SIG-M5 treated with dmso at 0.1 percent for 504 hours (cell line): ENCODE data around the gene SGPL1.

ENCODE experiments used
- DNase-seq: peaks from one replicate; lab custom pipeline; 2025; ENCODE audit not compliant: unreplicated experiment; lab: John Stamatoyannopoulos, UW

SGPL1 gene

DNA sequence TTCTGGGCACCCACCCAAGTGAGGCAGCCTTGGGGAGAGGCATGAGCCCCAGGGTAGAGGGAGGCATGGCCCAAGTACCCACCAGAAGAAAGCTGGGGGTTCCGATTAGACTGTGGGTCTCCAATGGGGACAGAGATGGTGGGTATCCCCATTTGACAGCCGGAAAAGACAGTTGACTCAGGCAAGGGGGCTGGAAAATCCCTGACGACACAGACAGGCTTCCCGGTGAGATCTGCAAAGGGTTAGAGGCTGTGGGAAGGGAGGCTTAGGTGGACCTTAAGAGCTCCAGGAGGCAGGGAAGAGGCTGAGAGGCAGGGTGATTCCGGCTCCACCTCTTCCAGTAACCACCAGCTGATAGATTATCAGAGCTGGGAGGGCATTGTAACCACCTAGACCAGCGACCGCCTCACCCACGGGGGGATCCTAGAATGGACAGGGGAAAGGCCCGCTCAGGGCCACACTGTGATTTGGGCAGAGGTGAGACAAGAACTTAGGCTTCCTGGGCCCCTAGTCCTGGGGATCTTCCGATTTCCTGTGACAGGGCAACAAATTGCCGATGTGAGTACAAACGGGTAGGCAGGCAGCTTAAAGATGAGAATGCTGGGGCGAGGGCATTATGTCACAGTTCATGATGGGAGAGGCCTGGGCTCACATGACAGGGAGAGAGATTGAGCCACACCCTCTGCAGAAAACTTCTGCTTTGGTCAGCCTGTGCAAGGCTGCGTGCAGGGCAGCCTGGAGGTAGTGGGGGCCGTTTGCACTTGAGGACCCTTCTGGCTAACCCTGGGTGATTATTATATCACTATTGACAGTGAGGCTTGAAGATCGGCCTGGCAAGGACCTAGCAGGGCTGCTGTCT is 36.0 kb upstream of the SGPL1 start:
- peak; percentile 20 for DNase-seq

DNA sequence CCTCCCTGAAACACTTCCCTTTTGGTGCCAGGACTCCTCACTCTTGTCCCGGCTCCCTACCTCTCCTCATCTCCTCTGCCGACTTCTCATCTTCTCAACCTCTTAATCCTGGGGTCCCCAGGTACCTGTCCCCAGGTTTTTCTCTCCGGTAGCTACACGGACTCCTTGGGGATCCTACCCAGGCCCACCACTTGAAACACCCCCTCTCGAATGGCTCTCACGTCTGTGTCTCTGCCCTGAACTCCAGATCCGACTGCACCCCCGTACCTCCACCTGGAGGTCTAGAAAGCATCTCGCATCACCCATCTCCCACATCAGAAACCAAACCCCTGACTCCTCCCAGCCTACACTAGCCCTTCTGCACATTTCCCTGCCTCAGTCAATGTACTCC is 35.4 kb upstream of the SGPL1 start:
- DNase-seq: no peak

DNA sequence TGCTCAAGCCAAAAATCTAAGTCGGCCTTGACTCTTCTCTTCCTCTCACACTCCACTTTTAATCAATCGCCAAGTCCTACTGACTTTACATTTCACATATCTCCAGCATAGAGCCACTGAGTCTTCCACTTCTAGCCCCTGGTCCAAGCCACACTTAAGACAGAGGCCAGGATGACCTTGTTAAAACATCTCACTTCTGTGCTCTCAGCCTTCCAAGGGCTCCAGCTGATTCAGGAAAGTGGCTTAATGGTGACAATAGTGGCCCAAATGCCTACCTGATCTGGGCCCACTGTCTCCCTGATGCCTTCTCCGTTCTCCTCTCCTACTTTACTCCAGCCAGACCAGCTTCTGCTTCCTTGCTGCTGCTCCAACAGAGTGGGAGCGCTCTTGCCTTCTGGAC is 35.0 kb upstream of the SGPL1 start:
- DNase-seq: no peak

DNA sequence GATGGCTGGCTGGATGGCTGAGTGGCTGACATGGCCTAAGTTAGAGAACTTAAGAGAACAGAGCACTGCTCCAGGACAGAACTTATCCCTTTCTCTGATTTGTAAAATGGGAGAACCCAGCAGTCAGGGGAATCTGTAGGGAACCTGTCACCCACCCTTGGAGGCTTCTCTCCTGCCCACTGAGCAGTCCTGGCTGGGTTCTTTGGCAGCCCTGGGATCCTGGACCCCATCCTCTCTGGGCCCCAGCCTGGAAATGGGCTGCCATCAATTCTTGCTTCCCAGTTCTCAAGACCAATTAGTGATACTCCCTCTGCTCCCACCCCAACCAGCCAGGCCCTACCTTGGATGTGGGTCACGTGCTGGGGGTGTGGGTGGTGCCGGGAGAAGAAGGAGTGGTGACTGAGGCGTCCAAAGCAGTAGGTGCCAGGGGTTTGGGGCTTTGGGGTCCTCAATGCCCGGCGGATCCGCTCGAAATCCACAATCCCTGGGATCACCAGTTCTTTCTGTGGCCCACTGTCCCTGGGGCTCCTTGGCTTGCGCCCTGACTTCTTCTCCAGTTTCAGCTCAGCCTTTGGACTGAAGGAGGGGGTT is 34.2 kb upstream of the SGPL1 start:
- no peak for DNase-seq

DNA sequence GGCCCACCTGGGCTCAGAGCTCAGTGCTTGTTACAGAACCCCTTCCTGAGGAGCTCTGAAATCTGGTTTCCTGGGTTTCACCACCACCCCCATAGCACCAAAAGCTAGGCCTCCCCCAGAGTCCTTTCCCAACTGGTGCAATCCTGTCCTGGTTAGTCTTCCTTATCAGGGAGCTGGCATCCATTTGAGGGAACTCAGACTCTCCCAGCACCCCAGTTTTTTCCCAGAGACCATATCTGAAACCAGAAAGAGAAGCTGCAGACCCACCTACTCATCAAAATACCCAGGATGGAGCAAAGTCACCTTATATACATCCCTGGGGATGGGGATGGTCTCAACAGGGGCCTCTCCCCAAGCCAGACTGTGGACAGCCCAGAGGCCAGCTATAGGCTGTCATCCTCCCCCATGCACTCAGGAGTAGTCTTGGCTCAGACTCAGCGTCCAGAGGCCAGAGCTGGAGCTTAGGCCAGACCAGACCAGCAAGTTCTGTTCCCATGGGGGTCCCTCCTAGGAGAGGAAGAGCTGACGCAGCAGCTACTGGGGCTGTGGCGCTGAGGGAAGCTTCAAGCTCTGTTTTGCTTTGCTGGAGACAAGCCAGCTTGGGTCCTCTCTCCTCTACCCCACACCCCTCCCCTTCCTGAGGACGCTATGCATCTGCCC is 33.5 kb upstream of the SGPL1 start:
- no peak for DNase-seq

DNA sequence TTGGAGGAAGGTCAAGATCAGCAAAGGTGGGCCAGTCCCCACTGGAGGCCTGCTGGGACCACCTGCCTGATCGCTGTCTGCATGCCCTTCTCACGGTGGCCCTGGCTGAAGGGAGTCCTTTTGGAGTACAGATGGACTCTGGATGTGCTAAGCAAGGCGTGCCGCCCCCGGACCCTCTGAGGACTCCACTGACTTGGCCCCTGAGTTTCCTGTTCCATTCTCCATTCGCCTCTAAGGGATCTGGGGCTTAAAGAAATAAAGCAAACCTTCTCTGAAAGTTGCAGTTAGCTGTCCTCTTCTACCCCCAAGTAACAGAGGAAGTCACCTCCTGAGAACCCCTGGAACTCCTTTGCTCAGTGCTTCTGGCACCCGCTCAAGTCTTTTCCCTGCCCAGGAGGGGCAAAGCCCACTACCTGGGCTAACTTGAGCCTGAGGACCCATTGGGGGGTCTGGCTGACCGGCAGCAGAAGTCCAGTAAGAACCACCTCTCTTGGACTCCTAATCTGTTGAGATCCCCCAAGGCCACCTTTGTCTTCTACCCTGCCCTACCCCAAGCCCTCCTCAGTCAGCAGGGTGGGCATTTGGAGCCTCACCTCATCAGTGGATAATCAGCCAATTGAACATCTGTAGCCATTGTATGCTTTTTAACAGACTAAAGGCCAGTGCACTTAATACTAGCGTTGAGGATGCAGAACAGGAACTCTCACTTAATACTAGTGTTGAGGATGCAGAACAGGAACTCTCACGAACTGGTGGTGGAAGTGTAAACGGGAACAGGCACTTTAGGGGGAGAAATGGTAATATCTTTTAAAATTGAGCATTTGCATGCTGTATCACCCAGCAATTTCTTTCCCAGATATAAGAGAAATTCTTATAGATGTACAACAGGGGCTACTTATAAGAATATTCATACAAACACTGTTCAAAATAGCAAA is 32.7 kb upstream of the SGPL1 start:
- DNase-seq: no peak

DNA sequence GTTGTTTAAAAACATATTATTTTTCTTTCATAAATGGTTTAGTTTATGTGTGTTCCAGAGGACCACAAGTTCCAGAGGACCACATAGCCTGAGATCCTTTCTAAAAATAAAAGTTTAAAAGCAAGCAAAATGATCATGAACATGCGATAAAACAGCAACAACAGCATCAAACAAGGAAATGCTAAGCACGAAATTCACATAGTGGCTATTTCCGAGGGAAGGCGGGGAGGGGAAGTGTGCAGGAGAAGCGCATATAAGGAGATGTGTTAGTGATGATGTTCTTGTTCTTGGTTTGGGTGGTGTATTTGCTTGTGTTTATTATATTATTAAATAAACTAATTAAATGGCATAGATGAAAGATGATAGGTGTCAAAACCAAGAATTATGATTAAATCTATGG is 31.7 kb upstream of the SGPL1 start:
- no peak for DNase-seq

DNA sequence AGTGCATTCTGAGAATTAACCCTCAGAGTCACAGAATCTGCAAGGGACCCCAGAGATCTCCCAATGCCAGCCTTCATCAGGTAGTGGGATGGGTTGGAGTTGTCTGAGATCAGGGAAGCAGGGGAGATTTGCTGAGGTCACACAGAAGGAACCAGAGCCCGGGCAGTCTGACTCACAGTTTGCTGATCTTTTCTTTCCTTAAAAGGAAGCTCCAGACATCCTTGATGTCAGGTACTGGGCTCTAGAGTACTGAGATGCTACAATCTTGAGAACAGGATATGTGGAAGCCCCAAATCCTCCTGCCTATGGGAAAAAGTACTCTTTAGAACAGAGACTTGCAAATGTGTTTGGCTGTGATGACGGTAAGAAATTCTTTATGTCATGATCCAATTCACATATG is 31.3 kb upstream of the SGPL1 start:
- DNase-seq: no peak

DNA sequence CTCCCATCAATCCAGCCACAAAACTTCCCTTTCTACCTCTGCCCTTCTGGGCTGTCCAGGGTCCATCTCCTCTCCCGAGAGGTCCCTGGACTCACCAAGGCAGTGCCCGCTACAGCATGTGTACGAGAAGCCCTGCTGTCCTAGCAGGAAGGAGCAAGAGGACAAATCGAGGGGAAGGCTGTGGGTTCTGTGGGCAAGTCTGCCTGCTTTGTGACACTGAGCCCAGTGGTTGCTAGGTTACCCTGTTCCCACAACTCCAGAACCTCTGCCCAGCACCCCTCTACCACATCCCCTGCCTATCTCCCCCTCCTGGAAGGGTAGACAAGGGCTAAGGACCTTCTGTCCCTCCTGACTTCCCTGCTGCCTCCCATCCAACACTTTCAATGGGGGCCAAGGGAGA is 30.6 kb upstream of the SGPL1 start, which contains the start of gene TBATA:
Gene TBATA (minus strand): TSS at position 188 of the 400 bp plus-strand sequence. CDS start 1,998 bp downstream, outside the sequence.
- DNase-seq: no peak

DNA sequence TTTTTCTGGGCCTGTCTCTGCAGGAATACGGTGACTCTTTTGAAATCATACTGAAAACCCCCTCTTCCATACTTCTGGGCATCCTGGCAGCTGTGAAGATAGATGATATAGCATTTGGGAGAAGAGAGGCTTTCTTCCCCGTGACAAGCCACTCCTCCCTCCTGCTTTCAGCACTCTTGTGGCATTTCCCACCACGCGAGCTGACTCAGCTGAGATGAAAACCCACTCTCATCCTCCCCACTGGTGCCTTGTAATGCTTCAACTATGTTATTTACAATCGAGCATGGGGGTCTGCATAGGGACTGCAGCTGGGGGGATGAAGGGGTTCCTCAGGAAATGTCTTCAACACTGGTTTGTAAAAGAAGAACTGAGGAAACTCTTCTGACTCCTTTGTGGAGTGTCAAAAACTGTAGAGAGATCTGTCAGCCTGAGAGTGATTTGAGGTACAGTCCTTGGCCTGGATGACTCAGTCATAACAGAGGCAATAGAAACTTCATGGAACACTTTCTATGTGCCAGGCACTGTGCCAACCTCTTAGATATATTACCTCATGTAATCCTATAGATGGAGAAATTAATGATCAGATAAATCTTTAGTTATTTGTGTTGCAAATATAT is 28.8 kb upstream of the SGPL1 start:
- DNase-seq: no peak

DNA sequence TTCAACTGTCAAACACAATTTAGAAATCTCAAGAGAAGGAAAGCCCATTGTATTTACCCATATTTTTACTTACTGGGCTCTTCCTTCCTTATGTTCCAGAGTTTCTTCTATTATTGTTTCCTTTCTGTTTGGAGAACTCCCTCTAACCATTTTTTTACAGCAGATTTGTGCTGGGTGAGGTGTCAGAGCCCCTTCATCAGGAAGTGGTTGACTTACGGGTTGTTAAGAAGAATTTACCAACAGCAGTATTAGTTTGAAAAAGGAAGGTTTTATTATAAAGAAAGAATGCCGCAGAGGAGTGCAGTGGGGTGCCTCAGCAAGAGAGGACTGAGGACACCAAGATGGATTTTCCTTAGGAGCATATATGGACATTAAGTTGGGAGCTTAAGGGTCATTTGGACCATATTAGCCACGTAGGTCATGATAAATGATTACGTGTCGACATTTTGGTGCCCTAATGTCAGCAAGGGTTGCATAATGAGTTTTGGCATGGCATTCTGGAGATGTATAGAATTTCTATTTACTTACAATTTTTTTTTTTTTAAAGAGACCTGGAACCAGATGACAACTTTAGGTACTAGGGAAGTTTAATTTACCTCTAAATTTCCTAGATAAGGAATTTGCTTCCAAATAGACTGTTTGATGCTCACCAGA is 24.2 kb upstream of the SGPL1 start:
- DNase-seq: no peak

DNA sequence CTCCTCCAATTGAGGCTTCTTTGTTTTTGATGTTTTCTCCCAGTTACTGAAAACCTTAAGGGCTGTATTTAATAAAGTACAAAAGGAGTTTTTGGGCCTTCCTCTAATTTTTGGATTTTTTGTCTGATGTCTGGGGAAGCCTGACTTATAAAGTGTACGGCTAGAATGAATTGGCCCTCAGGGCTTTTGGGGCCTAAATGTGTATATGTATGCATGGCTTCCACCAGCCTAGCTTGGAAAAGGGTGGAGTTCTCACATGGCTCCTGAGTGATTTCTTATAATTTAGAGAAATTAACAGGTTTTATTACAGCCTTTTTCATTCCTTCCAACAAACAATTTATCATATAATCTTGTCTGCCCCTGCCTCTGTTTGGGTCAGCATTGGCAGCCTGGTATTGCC is 20.1 kb upstream of the SGPL1 start:
- no peak for DNase-seq

DNA sequence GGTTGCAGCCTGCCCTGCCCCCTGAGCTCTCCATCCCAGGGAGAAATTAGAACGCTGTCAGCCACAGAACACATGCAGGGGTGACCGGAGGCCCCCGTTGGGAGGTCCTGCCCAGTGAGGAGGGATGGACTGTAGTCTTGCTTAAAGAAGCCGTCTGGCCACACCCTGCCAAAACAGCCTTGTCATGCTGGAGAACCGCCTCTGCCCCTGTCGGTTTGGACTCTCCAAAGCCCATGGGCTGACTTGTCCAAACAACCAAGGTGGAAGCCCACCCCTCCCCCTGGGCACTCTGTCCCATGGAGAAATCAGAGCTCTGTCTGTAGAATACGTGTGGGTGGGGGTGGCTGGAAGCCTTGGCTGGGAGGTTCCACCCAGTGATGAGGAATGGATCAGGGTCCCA is 17.9 kb upstream of the SGPL1 start:
- DNase-seq: no peak

DNA sequence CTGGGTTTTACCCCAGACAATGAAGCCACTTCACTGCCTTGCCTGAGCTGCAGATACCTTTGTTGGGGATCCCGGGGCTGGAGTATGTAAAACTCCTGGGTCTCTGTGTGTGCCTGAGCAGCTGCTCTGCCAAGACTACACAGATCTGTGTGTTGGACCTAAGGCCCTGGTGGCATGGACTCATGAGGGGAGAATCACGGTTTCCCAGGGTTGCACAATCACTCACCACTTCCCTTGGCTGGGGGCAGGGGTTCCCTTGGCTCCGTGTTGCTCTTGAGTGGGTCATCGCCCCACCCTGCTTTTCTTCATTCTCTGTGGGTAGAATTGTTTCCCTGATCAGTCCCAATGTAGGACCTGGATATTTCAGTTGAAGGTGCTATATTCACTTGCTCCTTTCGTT is 16.6 kb upstream of the SGPL1 start:
- DNase-seq: no peak

DNA sequence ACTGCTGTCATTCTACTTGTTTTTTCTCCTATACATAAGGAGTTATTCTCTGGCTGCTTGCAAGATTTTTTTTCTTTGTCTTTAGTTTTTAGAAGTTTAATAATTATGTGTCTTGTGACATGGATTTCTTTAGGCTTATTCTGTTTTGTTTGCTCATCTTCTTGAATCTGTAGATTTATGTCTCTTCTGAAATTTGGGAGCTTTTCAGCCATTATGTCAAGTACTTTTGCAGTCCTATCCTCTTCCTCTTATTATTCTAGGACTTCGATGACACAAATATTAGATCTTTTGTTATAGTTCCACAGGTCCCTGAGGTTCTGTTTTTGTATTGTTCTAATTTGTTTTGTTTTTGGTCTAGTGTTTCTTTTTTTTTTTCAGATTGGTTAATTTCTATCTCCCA is 13.9 kb upstream of the SGPL1 start:
- DNase-seq: no peak

DNA sequence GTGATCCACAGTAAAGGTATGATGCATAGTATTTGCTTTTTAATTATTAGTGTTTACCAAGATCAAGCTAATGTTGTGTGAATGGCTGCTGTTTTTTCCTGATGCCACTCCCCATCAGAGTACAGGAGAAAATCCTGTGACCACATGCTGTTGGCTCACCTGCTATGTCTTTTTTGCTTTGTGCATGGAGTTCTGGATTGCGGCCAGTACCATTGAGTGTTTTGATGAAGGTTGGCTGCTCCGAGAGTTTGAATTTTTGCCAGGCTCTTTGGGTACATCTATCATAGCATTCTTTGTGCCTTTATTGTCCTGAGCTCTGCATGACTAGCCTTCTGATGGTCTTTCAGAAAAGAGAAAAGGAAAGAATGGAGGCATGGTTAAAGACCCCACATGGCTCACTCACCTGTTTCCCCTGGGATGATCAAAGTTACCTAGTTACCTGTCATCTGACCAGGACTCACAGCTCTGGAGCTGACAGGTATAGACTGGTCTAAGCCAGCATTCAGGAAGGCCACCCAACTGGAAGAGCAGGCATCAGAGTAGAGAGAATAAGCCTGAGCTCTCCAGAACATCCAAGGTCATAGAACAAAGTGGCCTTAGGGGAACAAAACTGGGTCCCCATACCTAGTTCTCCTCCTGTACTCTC is 11.8 kb upstream of the SGPL1 start:
- DNase-seq: no peak

DNA sequence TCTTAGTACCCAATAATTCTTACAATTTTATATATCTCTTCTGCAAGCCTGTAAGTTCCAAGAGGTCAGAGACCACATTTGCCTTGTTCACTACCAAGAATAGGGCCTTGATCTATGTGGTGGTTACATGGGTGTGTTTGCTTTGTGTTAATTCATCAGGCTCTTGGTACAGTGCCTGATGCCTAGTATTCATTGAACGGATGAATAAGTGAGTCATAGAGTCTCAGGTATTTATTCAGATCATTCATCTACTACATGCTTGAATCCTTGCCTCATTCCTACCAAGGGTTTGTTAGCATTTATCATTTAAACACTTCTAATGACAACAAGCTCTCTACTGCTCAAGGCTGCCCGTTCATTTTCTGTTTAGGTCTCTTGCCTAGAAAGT is 11.3 kb upstream of the SGPL1 start:
- DNase-seq: no peak

DNA sequence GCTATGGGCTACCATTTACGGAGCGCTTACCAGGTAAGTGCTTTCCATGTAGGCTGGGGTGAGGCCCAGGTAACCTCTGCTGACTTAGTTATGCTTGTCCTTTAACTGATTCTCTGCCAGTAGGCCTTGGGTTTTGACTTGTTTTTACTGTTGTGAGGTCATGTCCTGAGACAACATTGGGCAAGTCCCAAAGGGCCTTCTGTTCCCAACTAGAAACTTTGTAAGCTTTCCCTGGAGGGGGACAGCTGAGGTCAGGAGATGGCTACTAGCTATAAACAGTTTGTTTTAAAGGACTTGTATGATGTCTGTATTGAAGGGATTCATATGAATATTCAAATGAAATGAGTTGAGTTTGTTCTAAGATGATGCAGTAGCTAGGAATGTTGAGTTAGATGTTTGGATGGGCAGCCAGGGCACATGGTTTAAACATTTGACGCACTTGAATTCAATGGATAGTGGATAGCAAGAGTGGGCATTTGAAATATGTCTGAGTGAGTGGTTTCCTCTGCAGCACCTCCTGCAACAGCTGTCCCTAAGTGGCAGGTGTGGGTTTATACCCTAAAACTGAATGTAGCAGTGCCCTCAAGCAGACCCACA is 10.0 kb upstream of the SGPL1 start:
- DNase-seq: no peak

DNA sequence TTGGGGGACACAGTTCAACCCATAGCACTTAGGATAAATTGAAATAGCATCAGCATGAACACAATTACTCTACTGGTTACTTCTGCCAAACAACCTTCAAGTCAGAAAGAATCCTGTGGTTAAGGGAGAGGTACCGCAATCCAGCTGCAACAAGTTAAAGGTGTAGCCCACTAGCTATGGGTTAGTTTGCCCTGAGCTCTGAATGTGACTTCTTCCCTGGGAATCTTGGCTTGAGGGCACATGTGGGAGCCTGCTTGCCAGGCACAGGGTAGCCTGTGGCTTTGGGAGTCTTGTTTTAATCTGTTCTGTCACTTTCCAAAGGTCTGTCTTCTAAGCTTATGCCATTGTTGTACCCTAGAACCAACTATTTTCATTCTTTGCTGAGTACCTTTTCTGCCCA is 8.9 kb upstream of the SGPL1 start:
- DNase-seq: no peak
